Neural cell (in vitro differentiated cells): ENCODE results near the gene SLAMF7.

Experiments used
- EP300 ChIP-seq: fragments of 450-650 bp; conservative IDR thresholded peaks from 2 replicates; pipeline ENCODE4 v1.6.1; 2014; ENCODE audit warnings: antibody characterized with exemption, mild to moderate bottlenecking, moderate library complexity; ENCODE audit not compliant: poor library complexity, severe bottlenecking
- EZH2 ChIP-seq: fragments of 200-600, 300-800 bp; shearing (Covaris generic), sonication (generic); IDR thresholded peaks from 2 replicates; pipeline ENCODE4 v1.6.1; 2014; ENCODE audit warnings: antibody characterized with exemption, low read length, borderline replicate concordance, mild to moderate bottlenecking; ENCODE audit not compliant: insufficient read depth, poor library complexity, severe bottlenecking
- MXI1 ChIP-seq: fragments of 450-650 bp; conservative IDR thresholded peaks from 2 replicates; pipeline ENCODE4 v1.6.1; 2014; ENCODE audit warnings: antibody characterized with exemption, mild to moderate bottlenecking; ENCODE audit not compliant: poor library complexity, severe bottlenecking
- POLR2AphosphoS5 ChIP-seq: IDR thresholded peaks from 2 replicates; pipeline ENCODE4 v1.6.1; 2012
- RAD21 ChIP-seq: fragments of 450-650 bp; conservative IDR thresholded peaks from 2 replicates; pipeline ENCODE4 v1.6.1; 2014; ENCODE audit warnings: antibody characterized with exemption, mild to moderate bottlenecking, moderate library complexity
- SMC3 ChIP-seq: fragments of 450-650 bp; conservative IDR thresholded peaks from 2 replicates; pipeline ENCODE4 v1.6.1; 2014; ENCODE audit warnings: antibody characterized with exemption, mild to moderate bottlenecking, moderate library complexity; ENCODE audit not compliant: poor library complexity
- TF ChIP-seq, protein P1 (sequence below): fragments of 450-650 bp; IDR thresholded peaks from 2 replicates; pipeline ENCODE4 v1.5.1; 2014; ENCODE audit warnings: antibody characterized with exemption, mild to moderate bottlenecking, moderate library complexity; ENCODE audit not compliant: poor library complexity, severe bottlenecking
- TF ChIP-seq, protein P2 (sequence below): IDR thresholded peaks from 2 replicates; pipeline ENCODE4 v1.6.1; 2012; ENCODE audit warnings: borderline replicate concordance

DNA sequence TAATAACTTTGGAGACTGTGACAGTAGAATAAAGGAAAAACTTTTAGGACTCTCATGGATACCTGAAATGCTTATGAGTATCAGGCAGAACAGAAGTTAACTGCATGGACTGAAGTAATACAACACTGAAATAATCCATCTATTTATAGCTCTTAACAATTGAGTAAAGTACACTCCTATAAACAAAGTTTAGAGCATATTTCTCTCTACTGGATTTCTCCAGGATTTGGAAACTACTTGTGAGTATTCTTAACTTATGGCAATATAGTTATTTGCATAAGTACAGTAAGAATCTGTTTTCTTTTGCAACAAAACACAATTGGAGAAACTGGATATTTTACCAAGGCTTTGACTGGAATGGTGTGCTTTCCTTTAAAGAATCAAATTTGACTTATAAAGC is 17.6 kb upstream of the SLAMF7 start:
- TF ChIP-seq EZH2 (no peak), RAD21 (no peak), POLR2AphosphoS5 (no peak), EP300 (no peak), MXI1 (no peak), SMC3 (no peak)
- TF ChIP-seq, protein P1, sequence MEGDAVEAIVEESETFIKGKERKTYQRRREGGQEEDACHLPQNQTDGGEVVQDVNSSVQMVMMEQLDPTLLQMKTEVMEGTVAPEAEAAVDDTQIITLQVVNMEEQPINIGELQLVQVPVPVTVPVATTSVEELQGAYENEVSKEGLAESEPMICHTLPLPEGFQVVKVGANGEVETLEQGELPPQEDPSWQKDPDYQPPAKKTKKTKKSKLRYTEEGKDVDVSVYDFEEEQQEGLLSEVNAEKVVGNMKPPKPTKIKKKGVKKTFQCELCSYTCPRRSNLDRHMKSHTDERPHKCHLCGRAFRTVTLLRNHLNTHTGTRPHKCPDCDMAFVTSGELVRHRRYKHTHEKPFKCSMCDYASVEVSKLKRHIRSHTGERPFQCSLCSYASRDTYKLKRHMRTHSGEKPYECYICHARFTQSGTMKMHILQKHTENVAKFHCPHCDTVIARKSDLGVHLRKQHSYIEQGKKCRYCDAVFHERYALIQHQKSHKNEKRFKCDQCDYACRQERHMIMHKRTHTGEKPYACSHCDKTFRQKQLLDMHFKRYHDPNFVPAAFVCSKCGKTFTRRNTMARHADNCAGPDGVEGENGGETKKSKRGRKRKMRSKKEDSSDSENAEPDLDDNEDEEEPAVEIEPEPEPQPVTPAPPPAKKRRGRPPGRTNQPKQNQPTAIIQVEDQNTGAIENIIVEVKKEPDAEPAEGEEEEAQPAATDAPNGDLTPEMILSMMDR, result no peak
- TF ChIP-seq, protein P2, sequence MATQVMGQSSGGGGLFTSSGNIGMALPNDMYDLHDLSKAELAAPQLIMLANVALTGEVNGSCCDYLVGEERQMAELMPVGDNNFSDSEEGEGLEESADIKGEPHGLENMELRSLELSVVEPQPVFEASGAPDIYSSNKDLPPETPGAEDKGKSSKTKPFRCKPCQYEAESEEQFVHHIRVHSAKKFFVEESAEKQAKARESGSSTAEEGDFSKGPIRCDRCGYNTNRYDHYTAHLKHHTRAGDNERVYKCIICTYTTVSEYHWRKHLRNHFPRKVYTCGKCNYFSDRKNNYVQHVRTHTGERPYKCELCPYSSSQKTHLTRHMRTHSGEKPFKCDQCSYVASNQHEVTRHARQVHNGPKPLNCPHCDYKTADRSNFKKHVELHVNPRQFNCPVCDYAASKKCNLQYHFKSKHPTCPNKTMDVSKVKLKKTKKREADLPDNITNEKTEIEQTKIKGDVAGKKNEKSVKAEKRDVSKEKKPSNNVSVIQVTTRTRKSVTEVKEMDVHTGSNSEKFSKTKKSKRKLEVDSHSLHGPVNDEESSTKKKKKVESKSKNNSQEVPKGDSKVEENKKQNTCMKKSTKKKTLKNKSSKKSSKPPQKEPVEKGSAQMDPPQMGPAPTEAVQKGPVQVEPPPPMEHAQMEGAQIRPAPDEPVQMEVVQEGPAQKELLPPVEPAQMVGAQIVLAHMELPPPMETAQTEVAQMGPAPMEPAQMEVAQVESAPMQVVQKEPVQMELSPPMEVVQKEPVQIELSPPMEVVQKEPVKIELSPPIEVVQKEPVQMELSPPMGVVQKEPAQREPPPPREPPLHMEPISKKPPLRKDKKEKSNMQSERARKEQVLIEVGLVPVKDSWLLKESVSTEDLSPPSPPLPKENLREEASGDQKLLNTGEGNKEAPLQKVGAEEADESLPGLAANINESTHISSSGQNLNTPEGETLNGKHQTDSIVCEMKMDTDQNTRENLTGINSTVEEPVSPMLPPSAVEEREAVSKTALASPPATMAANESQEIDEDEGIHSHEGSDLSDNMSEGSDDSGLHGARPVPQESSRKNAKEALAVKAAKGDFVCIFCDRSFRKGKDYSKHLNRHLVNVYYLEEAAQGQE, result no peak
